Osteocyte (in vitro differentiated cells): ENCODE data around the gene UPP1. TPM values are rescaled to one million over a fixed set of nuclear protein-coding genes. Genes with fewer than 3 reads are reported as not detected.
A peak's percentile ranks its signal among the peaks of the same experiment; 100 is the strongest.

Source experiments
- DNase-seq: peaks from one replicate; pipeline ENCODE4 v3.0.0; 2021; ENCODE audit warnings: mixed read lengths; ENCODE audit not compliant: unreplicated experiment; ENCODE audit errors: extremely low spot score
- H3K27ac Mint-ChIP-seq: one replicate; pipeline ENCODE4 v1.8.0; 2021; ENCODE audit warnings: mild to moderate bottlenecking, mixed read lengths; ENCODE audit not compliant: unreplicated experiment
- H3K27me3 Mint-ChIP-seq: one replicate; pipeline ENCODE4 v1.8.0; 2021; ENCODE audit warnings: mixed read lengths; ENCODE audit not compliant: unreplicated experiment
- H3K36me3 Mint-ChIP-seq: one replicate; pipeline ENCODE4 v1.8.0; 2021; ENCODE audit warnings: mixed read lengths; ENCODE audit not compliant: unreplicated experiment
- H3K4me1 Mint-ChIP-seq: one replicate; pipeline ENCODE4 v1.8.0; 2021; ENCODE audit warnings: mixed read lengths; ENCODE audit not compliant: unreplicated experiment
- H3K4me3 Mint-ChIP-seq: one replicate; pipeline ENCODE4 v1.8.0; 2021; ENCODE audit warnings: mild to moderate bottlenecking, moderate library complexity, mixed read lengths; ENCODE audit not compliant: unreplicated experiment
- H3K9me3 Mint-ChIP-seq: one replicate; pipeline ENCODE4 v1.8.0; 2021; ENCODE audit warnings: mixed read lengths; ENCODE audit not compliant: unreplicated experiment
- CTCF ChIP-seq: fragments of 200-600 bp; sonication (generic); IDR thresholded peaks from 2 replicates; pipeline ENCODE4 v1.5.0; 2021; ENCODE audit warnings: antibody characterized with exemption, mild to moderate bottlenecking, moderate library complexity
- total RNA-seq: library from RNA; stranded (reverse); gene quantifications from 2 replicates; pipeline ENCODE4 v1.2.1, GENCODE V29; 2021

The UPP1 gene
- total RNA-seq, 1 donor from 2014 or later: 27.3 TPM

- TF ChIP-seq CTCF: no peak
- DNase-seq: peak; percentile 83
- no peaks in the 10 kb centered on the region for H3K9me3 Mint-ChIP-seq
- H3K4me3 Mint-ChIP-seq: peak overlapping the region; percentile 80
- peaks cover 12% of the 10 kb centered on the region for H3K36me3 Mint-ChIP-seq
- peak overlapping the region; percentile 57 for H3K27ac Mint-ChIP-seq
- H3K4me1 Mint-ChIP-seq: peaks cover 78% of the 10 kb centered on the region
- H3K27me3 Mint-ChIP-seq: no peaks in the 10 kb centered on the region
Measured at GRCh38 chr7:48090095-48090805, 1.2 kb downstream of the UPP1 start.

- Mint-ChIP-seq H3K9me3 (no peaks in the 10 kb centered on the region), H3K36me3 (peaks cover 20% of the 10 kb centered on the region), H3K27ac (peak overlapping the region; percentile 44), H3K4me1 (peaks cover 75% of the 10 kb centered on the region), H3K4me3 (no peak overlapping the region), H3K27me3 (no peaks in the 10 kb centered on the region)
- TF ChIP-seq CTCF: no peak
- DNase-seq: peak; percentile 40
Measured at GRCh38 chr7:48091506-48092433, 2.7 kb downstream of the UPP1 start.

GRCh38 chr7:48094861-48095293 lies 5.8 kb downstream of the UPP1 start:
- peak; percentile 46 for DNase-seq
- peaks cover 38% of the 10 kb centered on the region for H3K36me3 Mint-ChIP-seq
- H3K4me1 Mint-ChIP-seq: peaks cover 67% of the 10 kb centered on the region
- H3K27ac Mint-ChIP-seq: peak overlapping the region; percentile 90
- TF ChIP-seq CTCF: no peak
- no peaks in the 10 kb centered on the region for H3K9me3 Mint-ChIP-seq
- H3K27me3 Mint-ChIP-seq: no peaks in the 10 kb centered on the region
- no peak overlapping the region for H3K4me3 Mint-ChIP-seq

GRCh38 chr7:48096273-48096672 lies 7.2 kb downstream of the UPP1 start:
- no peak for TF ChIP-seq CTCF
- Mint-ChIP-seq H3K36me3 (peaks cover 34% of the 10 kb centered on the region), H3K27me3 (no peaks in the 10 kb centered on the region), H3K4me3 (no peak overlapping the region), H3K9me3 (no peaks in the 10 kb centered on the region), H3K4me1 (peaks cover 54% of the 10 kb centered on the region), H3K27ac (peak overlapping the region; percentile 33)
- DNase-seq: peak; percentile 23
